Globus pallidus (tissue), 1 donor: ENCODE results near the gene GNA12.
A peak's percentile ranks its signal among the peaks of the same experiment; 100 is the strongest.
"Not testable (repeated sequence)": the region's sequence is repeated elsewhere in the genome, so short reads cannot be mapped to it uniquely, and the experiment has no call there.

ENCODE experiments used
- DNase-seq: peaks from one replicate; pipeline ENCODE4 v3.0.0-alpha.2; 2015; ENCODE audit warnings: low spot score

GNA12 gene

DNA sequence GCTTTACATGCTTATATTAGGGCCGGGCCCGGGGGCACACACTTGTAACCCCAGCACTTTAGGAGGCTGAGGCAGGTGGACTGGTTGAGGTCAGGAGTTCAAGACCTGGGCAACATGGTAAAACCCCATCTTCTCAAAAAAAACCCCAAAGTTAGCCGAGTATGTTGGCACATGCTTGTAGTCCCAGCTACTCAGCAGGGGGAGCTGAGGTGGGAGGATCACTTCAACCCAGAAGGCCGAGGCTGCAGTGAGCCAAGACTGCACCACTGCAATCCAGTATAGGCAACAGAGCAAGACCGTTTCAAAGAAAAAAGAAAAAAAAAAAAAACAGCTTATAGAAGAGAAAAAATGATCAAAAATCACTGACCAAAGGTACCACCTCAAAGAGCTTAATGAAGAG lies 93.0 kb downstream of the GNA12 start:
- DNase-seq, result no peak

DNA sequence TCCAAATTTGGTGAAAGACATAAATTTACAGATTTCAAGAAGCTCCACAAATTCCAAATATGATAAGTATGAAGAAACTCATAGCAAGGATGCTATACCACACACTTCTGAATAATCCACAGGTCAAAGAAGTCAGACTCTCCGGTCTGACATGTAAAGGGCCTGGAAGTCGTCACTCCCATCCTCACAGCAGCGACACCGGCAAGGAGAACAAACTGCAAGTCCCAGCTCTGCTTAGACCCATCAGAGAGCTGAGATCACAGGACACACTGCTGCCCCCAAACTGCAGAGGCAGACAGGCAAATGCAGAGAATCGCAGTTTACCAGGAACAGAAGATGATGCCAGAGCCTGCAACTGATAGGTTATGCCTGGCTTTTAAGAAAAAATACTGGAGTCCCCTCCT lies 94.1 kb downstream of the GNA12 start:
- no peak for DNase-seq

DNA sequence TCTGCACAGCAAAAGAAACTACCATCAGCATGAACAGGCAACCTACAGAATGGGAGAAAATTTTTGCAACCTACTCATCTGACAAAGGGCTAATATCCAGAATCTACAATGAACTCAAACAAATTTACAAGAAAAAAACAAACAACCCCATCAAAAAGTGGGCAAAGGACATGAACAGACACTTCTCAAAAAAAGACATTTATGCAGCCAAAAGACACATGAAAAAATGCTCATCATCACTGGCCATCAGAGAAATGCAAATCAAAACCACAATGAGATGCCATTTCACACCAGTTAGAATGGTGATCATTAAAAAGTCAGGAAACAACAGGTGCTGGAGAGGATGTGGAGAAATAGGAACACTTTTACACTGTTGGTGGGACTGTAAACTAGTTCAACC lies 95.4 kb downstream of the GNA12 start:
- DNase-seq, result not testable (repeated sequence)

DNA sequence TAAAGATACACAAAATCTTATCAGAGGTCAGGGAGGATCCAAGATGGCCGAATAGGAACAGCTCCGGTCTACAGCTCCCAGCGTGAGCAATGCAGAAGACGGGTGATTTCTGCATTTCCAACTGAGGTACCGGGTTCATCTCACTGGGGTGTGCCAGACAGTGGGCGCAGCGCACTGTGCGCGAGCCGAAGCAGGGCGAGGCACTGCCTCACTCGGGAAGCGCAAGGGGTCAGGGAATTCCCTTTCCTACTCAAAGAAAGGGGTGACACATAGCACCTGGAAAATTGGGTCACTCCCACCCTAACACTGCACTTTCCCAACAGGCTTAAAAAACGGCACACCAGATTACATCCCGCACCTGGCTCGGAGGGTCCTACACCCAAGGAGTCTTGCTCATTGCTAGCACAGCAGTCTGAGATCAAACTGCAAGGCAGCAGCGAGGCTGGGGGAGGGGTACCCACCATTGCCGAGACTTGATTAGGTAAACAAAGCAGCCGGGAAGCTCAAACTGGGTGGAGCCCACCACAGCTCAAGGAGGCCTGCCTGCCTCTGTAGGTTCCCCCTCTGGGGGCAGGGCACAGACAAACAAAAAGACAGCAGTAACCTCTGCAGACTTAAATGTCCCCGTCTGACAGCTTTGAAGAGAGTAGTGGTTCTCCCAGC lies 100.5 kb downstream of the GNA12 start:
- not testable (repeated sequence) for DNase-seq

DNA sequence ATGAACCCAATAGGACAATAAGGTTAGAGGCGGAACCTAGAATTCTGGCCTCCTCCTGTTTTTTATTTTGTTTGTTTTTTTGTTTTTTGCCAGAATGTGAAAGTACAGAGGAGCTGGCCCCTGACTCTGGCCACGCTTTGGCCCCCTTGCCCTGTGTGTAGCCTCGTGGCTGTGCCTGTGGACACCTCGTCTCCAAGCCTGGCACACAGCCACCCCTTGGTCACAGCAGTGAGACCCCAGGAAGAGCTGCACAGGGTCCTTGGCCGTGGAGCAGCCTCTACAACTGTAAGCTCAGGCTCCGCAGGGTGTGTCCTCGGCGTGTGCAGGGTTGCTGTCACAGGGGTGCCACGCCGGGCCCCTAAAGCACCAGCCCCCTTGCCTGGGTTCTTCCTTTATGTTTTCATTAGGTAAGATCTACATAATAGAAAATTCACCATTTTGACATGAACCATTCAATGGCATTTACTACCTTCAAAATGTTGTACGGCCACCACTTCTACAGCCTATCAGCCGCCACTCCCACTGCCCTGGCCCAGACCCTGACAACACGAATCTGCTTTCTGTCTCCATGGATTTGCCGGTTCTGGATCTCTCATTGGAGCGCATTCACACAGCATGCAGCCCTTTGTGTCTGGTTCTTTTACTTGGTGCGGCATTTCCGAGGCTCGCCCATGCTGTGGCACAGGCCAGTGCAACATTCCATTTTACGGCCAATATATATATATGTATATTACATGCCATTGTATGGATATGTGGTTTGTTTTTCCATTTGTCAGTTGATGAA lies 105.2 kb downstream of the GNA12 start:
- no peak for DNase-seq

DNA sequence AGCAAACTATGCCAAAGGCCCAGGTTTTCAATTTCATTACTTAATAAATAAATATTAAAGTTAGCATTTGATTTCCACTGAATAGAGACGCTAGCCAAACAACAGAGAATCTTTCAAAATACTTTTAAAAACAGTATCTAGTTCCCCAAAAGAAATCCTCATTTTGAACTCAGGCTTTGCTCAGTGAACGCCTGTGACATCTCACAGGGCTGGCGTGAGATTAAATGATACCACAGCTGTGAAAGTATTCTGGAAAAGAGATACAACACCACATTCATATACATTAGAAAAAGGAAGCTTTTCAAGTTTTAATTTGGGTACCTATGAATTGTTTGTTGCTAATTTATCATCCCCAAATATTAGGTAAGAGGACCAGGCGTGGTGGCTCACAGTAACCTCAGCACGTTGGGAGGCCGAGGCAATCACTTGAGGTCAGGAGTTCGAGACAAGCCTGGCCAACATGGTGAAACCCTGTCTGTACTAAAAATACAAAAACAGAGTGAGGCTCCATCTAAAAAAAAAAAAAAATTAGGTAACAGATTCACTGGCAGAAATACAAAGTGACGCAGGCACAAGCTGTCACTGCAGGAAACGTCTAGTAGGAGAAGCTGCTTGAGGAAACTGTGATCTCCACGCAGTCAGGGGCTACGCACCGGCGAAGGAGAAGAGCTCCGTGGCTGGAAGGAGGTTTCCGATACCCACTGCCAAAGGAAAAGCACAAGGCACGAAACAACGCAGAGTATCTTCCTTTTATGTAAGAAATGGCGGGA lies 106.2 kb downstream of the GNA12 start:
- no peak for DNase-seq

DNA sequence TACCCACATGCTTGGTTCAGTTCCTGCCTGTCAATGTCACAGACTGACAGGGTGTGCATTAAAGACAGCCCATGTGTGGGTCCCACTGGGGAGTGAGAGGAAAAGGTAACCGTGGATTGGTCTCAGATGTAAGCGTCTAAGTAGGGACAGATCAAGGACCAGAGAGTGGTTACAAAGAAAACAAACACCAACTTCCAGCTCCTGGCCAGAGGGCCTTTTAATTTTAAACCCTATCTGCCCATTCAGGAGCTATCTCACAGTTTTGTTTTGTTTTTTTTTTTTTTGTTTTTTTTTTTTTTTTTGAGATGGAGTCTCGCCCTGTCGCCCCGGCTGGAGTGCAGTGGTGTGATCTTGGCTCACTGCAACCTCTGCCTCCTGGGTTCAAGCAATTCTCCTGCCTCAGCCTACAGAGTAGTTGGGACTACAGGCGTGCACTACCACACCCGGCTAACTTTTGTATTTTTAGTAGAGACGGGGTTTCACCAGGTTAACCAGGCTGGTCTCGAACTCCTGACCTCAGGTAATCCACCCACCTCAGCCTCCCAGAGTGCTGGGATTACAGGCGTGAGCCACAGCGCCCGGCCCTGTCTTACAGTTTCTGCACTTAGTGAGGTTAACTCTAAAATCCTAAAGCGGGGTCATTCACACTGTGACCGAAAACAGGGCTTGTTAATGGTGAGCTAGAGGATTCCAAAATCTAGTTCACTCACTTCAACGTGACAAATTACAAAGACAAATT lies 106.9 kb downstream of the GNA12 start:
- DNase-seq, result not testable (repeated sequence)

DNA sequence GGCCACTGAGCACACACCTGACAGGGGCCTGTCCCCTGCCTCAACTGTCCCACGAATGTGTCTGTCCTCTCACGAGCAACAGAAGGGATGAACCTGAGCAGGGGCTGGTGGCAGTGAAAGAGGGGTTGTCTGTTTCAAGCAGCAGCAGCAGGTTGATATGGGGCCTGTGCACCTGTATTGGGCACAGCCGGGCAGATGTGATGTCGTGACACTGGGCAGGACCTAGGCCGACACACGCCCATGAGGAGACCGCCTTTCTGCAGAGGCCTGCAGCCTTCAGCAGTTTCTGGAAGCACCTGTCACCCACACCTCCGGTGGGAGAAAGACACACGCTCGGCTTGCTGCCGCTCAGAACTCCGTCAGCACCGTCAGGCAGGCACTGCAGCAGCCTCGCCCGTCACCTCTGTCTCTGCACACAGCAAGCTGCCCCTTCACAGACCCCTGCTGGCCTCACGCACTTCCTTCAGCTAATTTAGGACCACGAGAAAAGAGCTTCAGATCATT lies 107.6 kb downstream of the GNA12 start:
- no peak for DNase-seq

DNA sequence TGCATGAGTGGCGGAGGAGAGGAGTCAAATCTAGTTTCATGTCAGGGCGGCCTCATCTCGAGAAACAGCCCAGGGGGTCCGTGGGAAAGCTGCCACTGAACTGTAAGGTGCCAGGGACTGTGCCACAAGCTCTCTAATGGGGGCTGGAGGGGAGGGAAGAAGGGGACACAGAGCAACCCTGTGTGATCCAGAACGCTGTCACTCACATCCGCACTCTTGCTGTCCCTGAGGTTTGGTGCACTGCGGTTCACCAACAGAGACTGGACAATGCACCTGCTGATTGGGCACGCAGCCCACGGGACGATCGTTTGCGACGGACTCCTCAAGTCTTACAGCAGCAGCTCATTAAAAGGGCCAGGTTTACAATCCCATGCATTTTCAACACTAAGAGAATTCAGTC lies 108.4 kb downstream of the GNA12 start:
- no peak for DNase-seq

DNA sequence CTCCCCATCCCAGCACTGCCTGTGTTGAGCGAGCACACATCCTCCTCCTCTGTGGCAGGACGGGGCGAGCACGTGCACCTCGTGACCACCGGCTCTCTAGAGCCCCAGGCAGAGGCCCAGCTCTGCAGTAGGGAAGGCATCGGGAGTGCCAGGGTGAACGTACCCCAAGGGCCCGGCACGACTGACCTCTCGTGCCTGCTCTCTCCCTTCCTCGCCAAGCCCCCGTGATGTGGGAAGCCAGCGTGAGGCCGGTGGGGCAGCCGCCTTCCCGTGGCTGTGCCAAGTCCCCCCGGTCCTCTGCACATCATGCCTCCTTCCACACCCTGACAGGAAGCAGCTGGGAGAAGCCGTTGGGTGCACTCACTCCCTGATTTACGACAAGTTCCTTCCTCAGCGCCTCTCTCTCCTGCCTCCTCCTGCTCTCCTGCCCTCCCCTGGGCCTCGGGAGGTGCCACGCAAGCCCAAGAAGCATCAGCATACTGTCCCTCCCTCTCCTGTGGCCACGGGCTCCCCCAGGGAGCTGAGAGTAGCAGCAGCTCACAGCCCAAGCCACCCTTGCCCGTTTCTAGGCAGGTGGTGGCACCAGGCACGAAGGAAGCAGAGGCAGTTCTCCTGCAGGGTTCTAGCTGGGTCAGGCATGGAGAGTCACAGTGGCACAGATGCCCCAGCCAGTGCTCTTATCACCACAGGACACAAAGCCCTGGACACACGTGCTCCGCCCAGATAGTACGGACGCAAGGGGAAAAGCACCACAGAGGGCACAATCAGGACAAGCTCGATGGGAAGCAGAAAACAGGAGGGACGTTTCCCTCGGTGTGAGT lies 109.1 kb downstream of the GNA12 start:
- no peak for DNase-seq

DNA sequence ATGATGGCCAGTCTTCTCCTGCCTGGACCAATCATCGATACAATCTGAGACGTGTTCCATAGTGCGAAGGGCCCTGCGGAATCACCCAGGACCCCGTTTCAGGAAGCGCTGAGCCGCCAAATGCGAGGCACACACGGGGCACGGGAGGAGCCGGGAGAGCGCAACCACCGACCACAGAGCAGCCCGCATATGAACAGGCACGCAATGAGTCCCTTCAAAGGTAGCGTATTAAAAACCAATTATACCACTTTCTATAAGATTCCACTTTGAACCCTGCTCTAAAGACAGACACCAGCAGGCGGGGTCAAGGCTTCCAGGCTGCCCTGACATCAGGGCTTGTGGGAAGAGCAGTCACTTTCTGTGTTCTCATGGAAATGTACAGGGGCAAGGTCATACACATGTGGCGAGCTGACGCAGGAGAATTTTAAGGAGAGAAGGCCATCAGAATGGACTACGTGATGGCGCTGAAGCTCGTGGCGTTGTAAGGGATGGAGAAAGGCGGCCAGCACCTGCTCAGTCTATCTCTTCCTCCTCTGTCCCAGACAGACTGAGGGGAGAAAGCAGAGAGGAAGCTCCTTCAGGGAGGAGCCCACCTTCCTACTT lies 109.9 kb downstream of the GNA12 start:
- no peak for DNase-seq

DNA sequence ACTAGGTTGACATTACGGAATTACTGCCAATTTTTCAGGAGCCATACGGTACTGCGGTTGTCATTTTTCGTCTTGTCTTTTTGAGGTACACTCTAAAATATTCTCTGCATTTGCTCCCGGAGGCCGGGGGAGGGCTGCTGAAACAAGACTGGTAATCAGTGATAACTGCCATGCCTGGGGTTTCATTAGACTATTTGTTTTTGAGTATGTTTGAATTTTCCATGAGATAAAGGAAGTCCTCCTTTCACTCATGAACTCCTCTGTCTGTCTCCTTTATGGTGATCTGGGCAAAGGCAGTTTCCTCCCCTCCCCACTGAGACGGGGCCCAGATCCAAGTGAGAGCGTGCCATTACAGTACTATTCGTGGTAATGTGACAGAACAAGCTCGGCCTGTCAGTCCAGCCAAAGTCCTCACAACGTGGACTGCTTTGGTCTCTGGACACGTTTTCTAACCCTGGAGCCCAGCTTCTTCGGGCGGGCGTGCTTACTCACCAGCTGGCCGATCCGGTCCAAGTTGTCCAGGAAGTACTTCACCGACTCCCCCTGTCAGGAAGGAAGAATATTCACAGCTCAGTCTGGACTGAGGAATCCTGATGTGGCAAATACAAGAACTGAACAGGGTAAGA lies 111.0 kb downstream of the GNA12 start:
- DNase-seq, result peak; percentile 25

DNA sequence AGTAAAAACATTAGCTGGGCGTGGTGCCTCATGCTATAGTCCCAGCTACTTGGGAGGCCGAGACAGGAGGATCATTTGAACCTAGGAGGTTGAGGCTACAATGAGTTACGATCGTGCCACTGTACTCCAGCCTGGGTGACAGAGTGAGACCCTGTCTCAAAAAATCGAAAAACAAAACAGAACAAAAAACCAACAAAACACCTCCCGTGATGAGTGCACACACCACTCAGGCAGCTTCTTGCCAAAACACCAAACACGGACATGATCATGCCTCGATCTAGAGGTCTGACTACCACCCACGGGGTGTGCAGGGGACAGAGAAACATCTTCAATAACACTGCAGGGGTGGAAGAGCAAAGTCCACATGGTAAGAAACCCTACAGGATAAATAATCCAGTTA lies 111.7 kb downstream of the GNA12 start:
- no peak for DNase-seq

DNA sequence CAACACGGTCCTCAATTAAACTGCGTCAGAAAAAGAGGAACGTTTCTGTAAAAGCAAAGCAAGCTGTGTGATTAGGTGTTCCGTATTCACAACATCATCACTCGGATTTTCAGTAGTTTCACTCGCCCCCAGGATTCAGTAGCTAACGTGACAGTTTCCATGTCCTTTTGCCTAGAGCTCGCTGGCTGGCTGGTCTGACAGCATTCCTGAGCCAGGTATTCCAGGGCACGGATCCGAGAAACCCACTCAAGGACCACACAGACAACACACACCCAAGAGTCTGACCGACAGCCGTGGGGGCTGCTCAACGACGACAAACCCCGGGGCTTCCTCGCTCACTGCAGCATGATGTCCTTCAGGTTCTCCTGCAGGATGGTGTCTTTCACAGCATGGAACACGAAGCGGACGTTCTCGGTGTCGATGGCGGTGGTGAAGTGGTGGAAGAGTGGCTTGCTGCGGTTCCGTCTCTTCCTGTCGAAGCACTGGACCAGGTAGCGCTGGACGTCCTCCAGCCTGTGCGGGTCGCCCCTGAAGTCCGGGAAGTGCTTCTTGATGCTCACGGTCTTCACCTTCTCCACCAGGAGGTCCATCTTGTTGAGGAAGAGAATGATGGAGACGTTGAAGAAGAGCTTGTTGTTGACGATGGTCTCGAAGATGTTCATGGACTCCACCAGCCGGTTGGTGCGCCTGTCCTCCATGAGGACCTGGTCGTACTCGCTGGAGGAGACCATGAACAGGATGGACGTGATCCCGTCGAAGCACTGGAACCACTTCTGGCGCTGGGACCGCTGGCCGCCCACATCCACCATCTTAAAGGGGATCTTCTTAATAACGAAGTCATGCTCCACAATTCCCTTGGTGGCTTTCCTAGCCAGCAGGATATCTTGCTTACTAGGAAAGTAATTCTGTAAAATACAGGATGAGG lies 113.0 kb downstream of the GNA12 start:
- DNase-seq, result no peak

DNA sequence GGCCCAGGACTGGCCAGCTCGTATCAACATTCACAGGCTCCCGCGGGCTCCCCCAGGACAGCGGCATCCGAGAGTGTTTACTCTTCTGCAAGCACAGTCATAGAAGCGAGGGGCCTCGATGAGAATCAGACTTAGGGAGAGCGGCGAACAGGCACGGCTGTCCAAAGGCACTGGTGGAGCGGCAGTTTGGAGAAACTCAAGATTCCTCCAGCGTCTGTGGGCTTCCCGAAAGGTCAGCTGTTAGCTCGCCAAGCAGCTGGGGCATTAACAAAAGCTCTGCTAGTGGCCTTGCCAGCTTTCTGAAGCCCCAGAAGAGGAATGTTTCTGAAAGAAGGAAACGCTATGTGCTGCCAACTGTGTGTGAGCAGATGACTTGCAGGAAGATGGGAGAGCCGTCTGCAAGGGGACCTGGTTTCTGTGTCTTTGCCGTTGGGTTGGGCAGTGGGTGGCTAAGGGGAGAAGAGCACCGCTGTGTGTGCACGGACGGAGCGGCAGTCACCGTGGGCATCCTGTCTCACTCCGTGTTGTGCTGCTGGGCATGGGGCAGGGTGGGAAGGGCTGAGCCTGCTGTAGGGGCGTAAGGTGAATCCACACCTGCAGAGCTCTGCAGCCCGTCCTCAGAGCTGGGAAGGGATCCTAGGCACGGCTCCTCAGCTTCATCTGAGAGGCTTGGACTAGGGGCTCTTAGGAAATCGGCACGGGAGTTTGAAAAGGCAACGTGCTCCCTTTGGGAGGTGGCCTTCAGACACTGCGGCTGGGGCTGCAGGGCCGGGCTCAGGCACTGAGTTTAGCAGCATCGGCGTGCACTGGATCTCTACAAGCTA lies 114.0 kb downstream of the GNA12 start:
- DNase-seq, result peak; percentile 78

DNA sequence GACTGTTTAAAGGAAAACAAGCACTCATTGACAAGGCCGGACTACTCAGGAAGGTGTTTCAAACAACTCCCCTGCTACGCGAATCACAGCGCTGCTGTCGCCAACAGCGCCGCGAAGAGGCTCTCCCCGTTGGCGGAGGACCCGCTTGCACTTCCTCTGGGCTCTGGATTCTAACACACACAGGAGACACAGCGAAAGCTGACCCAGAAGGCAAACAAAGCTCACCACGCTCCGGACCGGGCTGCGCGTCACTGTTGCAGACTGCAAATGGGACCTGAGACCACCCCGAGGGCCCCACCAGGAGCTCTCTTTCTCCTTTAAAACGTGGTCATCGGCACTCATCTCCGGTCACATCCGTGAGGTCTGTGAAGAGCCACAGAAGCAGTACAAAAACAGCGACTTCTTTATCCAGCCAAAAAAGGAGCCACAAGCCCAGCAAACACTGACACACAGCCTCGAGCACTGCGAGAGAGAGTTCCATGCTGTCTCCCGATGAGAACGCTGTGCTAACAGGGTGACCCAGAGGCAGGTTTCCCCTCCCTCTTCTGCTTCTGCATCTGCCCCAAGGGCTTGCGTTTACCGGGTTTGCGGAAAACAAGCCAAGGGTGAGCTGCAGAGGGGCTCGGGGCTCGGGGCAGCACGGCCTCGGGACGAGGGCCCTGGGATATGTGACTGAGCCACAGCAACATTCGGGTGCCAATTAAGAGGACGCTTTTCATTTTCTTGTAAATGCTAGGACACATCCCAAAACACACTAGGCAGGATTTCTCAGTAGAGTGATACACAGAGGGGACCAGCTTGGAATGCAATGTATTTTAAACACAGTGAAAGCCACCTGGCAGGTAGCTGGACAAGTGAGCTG lies 114.8 kb downstream of the GNA12 start:
- peak; percentile 39 for DNase-seq

DNA sequence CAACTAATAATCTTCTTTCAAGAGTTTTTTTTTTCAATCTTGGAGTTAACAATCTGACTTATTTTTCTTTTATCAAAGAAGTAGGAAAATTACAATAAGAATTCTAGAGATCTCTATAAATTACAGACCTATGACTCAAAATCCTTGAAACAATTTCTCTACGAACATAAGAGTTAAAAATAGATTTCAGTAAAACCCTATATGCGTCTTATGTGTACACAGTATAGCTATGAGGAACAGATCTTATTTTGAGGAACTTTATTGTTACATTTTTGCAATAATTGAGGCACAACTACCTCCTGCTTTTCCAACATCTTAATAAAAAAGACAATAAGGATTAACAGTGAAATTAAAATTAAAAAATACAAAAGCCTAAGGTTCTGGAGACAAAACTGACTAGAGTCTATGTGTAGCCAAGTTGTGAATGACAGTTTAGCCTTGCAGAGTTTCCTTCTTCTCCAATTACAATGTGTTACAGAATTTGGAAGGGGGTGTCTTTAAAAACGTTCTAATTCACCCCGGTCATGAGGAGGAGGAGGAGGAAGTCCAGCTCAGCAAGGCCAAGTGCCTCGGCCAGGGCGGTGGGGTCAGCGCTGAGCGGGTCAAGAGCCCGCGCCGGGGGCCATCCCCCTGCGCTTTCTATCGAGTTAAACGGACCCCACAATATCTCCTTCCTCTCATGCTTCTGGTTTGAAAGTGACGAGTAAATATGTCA lies 115.6 kb downstream of the GNA12 start:
- no peak for DNase-seq
